Measurements from ENCODE around the gene GARRE1.

GRCh38 chr19:34215666-34216038 lies 38.7 kb upstream of the GARRE1 start:
- TF ChIP-seq, protein P1, sequence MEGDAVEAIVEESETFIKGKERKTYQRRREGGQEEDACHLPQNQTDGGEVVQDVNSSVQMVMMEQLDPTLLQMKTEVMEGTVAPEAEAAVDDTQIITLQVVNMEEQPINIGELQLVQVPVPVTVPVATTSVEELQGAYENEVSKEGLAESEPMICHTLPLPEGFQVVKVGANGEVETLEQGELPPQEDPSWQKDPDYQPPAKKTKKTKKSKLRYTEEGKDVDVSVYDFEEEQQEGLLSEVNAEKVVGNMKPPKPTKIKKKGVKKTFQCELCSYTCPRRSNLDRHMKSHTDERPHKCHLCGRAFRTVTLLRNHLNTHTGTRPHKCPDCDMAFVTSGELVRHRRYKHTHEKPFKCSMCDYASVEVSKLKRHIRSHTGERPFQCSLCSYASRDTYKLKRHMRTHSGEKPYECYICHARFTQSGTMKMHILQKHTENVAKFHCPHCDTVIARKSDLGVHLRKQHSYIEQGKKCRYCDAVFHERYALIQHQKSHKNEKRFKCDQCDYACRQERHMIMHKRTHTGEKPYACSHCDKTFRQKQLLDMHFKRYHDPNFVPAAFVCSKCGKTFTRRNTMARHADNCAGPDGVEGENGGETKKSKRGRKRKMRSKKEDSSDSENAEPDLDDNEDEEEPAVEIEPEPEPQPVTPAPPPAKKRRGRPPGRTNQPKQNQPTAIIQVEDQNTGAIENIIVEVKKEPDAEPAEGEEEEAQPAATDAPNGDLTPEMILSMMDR (IDR thresholded peaks at IDR 0.05), result no peak
- TF ChIP-seq POLR2A (IDR thresholded peaks at IDR 0.05), result no peak

Measured in heart left ventricle (tissue), 13 donors.